Fibroblast of lung (primary cell): ENCODE results near the gene TGFBR3L.
A peak's percentile ranks its signal among the peaks of the same experiment; 100 is the strongest.

Experiments used
- CTCF ChIP-seq, 2 donors: IDR thresholded peaks in 1 of 2; conservative IDR thresholded peaks in 1 of 2; 1 replicate in 1 of 2; 2 replicates in 1 of 2; pipeline ENCODE4 v1.5.1; 2011 to 2012; ENCODE audit warnings: low read length in 2 of 2, control low read depth in 1 of 2, inconsistent platforms in 1 of 2, low read depth in 1 of 2, mild to moderate bottlenecking in 1 of 2
- EZH2 ChIP-seq: IDR thresholded peaks from 2 replicates; pipeline ENCODE4 v1.5.1; 2012; ENCODE audit warnings: low read length, control low read depth, mild to moderate bottlenecking; ENCODE audit errors: missing control alignments

GRCh38 chr19:7933411-7933810 is 18.8 kb downstream of the TGFBR3L start:
- no peak for TF ChIP-seq EZH2
- TF ChIP-seq CTCF (conservative IDR thresholded peaks at IDR 0.05 in 1 of 2, IDR thresholded peaks at IDR 0.05 in 1 of 2; ENCODE audit: low read depth in 1 of 2, low read length in 2 of 2) = peak; percentile 8 to 22
